Mesothelial cell of epicardium (in vitro differentiated cells): ENCODE data around the gene MOSMO. TPM values are rescaled to one million over a fixed set of nuclear protein-coding genes. Genes with fewer than 3 reads are reported as not detected.

Experiments
- DNase-seq, 2 experiments: peaks; one replicate each; pipeline ENCODE4 v3.0.0; 2021; ENCODE audit warnings: low spot score in 2 of 2; ENCODE audit not compliant: unreplicated experiment in 2 of 2
- H3K27ac Mint-ChIP-seq: 2 replicates; pipeline ENCODE4 v1.8.0; 2021; ENCODE audit warnings: mixed read lengths
- H3K27me3 Mint-ChIP-seq: 2 replicates; pipeline ENCODE4 v1.8.0; 2021; ENCODE audit warnings: low read depth, mixed read lengths
- H3K36me3 Mint-ChIP-seq: 2 replicates; pipeline ENCODE4 v1.8.0; 2021; ENCODE audit warnings: mixed read lengths
- H3K4me1 Mint-ChIP-seq: 2 replicates; pipeline ENCODE4 v1.8.0; 2021; ENCODE audit warnings: mixed read lengths
- H3K4me3 Mint-ChIP-seq: 2 replicates; pipeline ENCODE4 v1.8.0; 2021; ENCODE audit warnings: mild to moderate bottlenecking, moderate library complexity, mixed read lengths
- H3K9me3 Mint-ChIP-seq: 2 replicates; pipeline ENCODE4 v1.8.0; 2021; ENCODE audit warnings: mixed read lengths
- CTCF ChIP-seq: fragments of 200-600 bp; sonication (generic); IDR thresholded peaks from one replicate; pipeline ENCODE4 v1.5.0; 2021; ENCODE audit warnings: antibody characterized with exemption; ENCODE audit not compliant: unreplicated experiment
- total RNA-seq: library from RNA; stranded (reverse); gene quantifications from 3 replicates; pipeline ENCODE4 v1.2.1, GENCODE V29; 2021

The MOSMO gene
- total RNA-seq, 1 donor from 2014 or later, result 17.0 TPM

DNA sequence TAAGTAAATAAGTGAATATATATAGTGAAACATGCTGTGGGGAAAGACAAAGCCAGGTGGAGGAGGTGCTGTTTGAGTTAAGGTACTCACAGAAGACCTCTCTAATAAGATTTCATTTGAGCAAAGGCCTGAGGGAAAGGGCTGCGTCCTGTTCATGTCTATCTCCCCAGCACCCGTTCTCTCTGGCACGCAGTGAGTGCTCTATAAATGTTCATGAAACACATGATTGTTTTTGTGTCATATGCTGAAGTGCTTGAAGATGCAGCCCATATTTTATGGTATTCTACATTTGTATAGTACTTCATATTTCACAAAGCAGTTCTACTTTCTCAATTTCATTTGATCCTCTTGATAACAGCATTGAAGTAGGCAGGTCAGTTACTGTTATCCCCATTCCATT lies 85.4 kb downstream of the MOSMO start:
- Mint-ChIP-seq H3K36me3 (no peaks in the 10 kb centered on the region), H3K27me3 (peaks cover 27% of the 10 kb centered on the region), H3K27ac (no peak overlapping the region), H3K4me1 (peaks cover 15% of the 10 kb centered on the region), H3K4me3 (no peak overlapping the region), H3K9me3 (no peaks in the 10 kb centered on the region)
- no peak for TF ChIP-seq CTCF
- DNase-seq, result no peak

DNA sequence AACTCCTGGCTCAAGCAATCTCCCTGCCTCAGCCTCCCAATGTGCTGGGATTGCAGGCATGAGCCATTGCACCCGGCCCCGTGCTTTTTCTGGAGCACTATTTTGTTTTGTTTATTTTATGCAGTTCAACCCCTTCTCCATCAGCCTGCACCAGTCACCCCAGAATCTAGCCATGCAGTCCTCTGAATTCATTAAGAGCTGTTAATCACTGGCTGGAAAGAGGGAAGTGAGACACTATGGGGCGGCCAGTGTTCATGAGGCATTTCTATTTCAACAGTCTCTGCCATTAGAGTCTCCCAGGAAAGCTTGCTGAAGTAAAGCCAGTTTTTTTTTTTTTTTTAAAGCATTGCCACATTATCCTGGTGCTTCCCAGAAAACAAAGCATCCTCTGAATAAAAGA lies 86.1 kb downstream of the MOSMO start:
- DNase-seq, result no peak
- Mint-ChIP-seq H3K4me3 (no peak overlapping the region), H3K36me3 (no peaks in the 10 kb centered on the region), H3K27me3 (peaks cover 27% of the 10 kb centered on the region), H3K9me3 (no peaks in the 10 kb centered on the region), H3K27ac (no peak overlapping the region), H3K4me1 (peaks cover 15% of the 10 kb centered on the region)
- no peak for TF ChIP-seq CTCF

- TF ChIP-seq CTCF, result no peak
- no peaks in the 10 kb centered on the region for H3K4me1 Mint-ChIP-seq
- no peak overlapping the region for H3K27ac Mint-ChIP-seq
- H3K36me3 Mint-ChIP-seq, result no peaks in the 10 kb centered on the region
- H3K27me3 Mint-ChIP-seq, result peaks cover 30% of the 10 kb centered on the region
- no peaks in the 10 kb centered on the region for H3K9me3 Mint-ChIP-seq
- no peak for DNase-seq
- H3K4me3 Mint-ChIP-seq, result no peak overlapping the region
These were observed 90.7 kb downstream of the MOSMO start for GRCh38 chr16:22098405-22099255.

DNA sequence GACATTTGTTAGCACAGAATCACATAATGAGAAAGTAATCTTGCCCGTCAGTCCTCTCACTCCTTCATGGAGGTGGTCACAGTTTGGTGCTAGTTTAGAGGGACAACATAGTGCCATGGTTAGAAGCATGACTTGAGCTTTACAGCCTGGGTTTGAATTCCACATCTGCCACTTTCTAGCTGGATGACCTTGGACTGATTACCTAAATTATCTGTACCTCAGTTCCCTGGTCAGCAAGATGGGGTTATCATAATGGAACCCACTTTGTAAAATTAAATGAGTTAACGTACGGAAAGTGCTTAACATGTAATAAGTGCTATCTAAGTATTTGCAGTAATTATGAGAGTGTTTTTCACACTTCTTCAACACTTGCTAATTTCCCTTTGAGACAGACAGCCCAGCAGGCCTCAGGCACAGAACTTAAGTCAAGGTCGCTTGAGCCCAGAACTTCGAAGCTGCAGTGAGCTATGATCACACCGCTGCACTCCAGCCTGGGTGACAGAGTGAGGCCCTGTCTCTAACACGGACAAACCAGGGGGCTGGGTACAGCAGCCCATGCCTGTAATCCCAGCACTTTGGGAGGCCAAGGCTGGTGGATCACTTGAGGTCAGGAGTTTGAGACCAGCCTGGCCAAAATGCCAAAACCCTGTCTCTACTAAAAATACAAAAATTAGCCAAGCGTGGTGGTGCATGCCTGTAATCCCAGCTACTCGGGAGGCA lies 91.5 kb downstream of the MOSMO start:
- peaks cover 30% of the 10 kb centered on the region for H3K27me3 Mint-ChIP-seq
- DNase-seq, result no peak
- H3K4me1 Mint-ChIP-seq, result no peaks in the 10 kb centered on the region
- H3K9me3 Mint-ChIP-seq, result no peaks in the 10 kb centered on the region
- no peak for TF ChIP-seq CTCF
- no peaks in the 10 kb centered on the region for H3K36me3 Mint-ChIP-seq
- H3K4me3 Mint-ChIP-seq, result no peak overlapping the region
- no peak overlapping the region for H3K27ac Mint-ChIP-seq

DNA sequence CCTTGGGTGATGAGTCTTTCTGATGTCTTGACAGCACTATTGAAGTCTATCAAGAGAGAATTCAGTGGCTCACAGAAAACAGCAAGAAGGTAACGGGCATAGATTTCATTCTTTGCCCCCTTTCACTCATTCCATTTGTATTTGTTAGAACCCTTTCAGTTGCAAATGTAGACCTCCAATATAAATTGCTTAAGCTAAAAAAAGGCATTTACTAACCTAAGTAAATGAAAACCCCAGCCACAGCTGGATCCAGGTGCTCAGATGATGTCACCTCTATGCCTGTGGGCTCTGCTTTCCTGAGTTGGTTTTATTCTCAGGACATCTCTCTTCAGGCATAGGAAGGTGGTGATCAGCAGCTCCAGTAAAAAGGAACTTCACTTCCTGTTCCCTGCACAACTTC lies 95.5 kb downstream of the MOSMO start:
- H3K4me3 Mint-ChIP-seq, result no peak overlapping the region
- TF ChIP-seq CTCF, result no peak
- H3K9me3 Mint-ChIP-seq, result no peaks in the 10 kb centered on the region
- H3K27ac Mint-ChIP-seq, result no peak overlapping the region
- no peaks in the 10 kb centered on the region for H3K4me1 Mint-ChIP-seq
- DNase-seq, result no peak
- no peaks in the 10 kb centered on the region for H3K36me3 Mint-ChIP-seq
- peaks cover 26% of the 10 kb centered on the region for H3K27me3 Mint-ChIP-seq
